ENCODE measurements around the gene LRRC56.

- TF ChIP-seq, protein P1, sequence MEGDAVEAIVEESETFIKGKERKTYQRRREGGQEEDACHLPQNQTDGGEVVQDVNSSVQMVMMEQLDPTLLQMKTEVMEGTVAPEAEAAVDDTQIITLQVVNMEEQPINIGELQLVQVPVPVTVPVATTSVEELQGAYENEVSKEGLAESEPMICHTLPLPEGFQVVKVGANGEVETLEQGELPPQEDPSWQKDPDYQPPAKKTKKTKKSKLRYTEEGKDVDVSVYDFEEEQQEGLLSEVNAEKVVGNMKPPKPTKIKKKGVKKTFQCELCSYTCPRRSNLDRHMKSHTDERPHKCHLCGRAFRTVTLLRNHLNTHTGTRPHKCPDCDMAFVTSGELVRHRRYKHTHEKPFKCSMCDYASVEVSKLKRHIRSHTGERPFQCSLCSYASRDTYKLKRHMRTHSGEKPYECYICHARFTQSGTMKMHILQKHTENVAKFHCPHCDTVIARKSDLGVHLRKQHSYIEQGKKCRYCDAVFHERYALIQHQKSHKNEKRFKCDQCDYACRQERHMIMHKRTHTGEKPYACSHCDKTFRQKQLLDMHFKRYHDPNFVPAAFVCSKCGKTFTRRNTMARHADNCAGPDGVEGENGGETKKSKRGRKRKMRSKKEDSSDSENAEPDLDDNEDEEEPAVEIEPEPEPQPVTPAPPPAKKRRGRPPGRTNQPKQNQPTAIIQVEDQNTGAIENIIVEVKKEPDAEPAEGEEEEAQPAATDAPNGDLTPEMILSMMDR (tag by site-specific recombination; IDR thresholded peaks at IDR 0.05), result no peak
- TF ChIP-seq KLF1 (tag by site-specific recombination; IDR thresholded peaks at IDR 0.05) (no peak), SCRT1 (tag by site-specific recombination; IDR thresholded peaks at IDR 0.05; ENCODE audit: borderline replicate concordance) (no peak), PATZ1 (tag by site-specific recombination; IDR thresholded peaks at IDR 0.05) (no peak), ZIC2 (tag by site-specific recombination; IDR thresholded peaks at IDR 0.05) (no peak), ZSCAN16 (tag by site-specific recombination; IDR thresholded peaks at IDR 0.05) (no peak)
Observed at GRCh38 chr11:508956-509355, 28.4 kb upstream of the LRRC56 start.

All from HEK293 (cell line).